ENCODE data around the gene C8B. TPM values are rescaled to one million over a fixed set of nuclear protein-coding genes. Genes with fewer than 3 reads are reported as not detected.

C8B gene
- total and polyA plus RNA-seq, 2 experiments from 2014 or later: not detected

DNA sequence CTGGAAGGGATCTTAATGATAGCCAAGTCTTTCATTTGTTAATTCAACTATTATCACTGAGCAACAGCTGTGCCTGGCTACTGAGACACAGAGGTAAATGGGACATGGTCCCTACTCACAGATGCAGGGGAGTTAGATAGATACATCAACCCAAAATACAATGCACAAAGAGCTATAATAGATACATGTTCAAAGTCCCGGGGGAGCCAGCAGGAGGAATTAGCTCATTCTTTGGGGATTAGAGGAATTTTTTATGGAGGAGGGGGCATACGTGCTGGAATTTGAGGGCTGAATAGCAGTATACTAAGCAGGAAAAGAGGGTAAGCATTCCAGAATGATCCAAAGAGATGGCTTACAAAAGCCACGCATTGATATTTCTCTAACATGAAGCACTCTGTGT is 34.6 kb downstream of the C8B start:
- H3K4me3 Mint-ChIP-seq: no peak overlapping the region

More for the DNA sequence above, 34.6 kb downstream of the C8B start:
- Histone ChIP-seq H4K20me1 (replicated peaks; ENCODE audit: insufficient read depth) (no peaks in the 10 kb centered on the region), H3K4me2 (no peak overlapping the region), H3K9me2 (ENCODE audit: insufficient read depth) (no peaks in the 10 kb centered on the region), H3K4me3 (no peak overlapping the region), H3K27me3 (ENCODE audit: insufficient read depth) (no peaks in the 10 kb centered on the region), H3F3A (replicated peaks; ENCODE audit: low read depth) (no peaks in the 10 kb centered on the region), H3K36me3 (ENCODE audit: insufficient read depth) (no peaks in the 10 kb centered on the region), H3K27ac (ENCODE audit: low read depth) (no peak overlapping the region), H3K79me2 (replicated peaks; ENCODE audit: insufficient read depth) (no peaks in the 10 kb centered on the region), H2AFZ (no peak overlapping the region), H3K4me1 (ENCODE audit: insufficient read depth) (peaks cover 15% of the 10 kb centered on the region)
- TF ChIP-seq, protein P1, sequence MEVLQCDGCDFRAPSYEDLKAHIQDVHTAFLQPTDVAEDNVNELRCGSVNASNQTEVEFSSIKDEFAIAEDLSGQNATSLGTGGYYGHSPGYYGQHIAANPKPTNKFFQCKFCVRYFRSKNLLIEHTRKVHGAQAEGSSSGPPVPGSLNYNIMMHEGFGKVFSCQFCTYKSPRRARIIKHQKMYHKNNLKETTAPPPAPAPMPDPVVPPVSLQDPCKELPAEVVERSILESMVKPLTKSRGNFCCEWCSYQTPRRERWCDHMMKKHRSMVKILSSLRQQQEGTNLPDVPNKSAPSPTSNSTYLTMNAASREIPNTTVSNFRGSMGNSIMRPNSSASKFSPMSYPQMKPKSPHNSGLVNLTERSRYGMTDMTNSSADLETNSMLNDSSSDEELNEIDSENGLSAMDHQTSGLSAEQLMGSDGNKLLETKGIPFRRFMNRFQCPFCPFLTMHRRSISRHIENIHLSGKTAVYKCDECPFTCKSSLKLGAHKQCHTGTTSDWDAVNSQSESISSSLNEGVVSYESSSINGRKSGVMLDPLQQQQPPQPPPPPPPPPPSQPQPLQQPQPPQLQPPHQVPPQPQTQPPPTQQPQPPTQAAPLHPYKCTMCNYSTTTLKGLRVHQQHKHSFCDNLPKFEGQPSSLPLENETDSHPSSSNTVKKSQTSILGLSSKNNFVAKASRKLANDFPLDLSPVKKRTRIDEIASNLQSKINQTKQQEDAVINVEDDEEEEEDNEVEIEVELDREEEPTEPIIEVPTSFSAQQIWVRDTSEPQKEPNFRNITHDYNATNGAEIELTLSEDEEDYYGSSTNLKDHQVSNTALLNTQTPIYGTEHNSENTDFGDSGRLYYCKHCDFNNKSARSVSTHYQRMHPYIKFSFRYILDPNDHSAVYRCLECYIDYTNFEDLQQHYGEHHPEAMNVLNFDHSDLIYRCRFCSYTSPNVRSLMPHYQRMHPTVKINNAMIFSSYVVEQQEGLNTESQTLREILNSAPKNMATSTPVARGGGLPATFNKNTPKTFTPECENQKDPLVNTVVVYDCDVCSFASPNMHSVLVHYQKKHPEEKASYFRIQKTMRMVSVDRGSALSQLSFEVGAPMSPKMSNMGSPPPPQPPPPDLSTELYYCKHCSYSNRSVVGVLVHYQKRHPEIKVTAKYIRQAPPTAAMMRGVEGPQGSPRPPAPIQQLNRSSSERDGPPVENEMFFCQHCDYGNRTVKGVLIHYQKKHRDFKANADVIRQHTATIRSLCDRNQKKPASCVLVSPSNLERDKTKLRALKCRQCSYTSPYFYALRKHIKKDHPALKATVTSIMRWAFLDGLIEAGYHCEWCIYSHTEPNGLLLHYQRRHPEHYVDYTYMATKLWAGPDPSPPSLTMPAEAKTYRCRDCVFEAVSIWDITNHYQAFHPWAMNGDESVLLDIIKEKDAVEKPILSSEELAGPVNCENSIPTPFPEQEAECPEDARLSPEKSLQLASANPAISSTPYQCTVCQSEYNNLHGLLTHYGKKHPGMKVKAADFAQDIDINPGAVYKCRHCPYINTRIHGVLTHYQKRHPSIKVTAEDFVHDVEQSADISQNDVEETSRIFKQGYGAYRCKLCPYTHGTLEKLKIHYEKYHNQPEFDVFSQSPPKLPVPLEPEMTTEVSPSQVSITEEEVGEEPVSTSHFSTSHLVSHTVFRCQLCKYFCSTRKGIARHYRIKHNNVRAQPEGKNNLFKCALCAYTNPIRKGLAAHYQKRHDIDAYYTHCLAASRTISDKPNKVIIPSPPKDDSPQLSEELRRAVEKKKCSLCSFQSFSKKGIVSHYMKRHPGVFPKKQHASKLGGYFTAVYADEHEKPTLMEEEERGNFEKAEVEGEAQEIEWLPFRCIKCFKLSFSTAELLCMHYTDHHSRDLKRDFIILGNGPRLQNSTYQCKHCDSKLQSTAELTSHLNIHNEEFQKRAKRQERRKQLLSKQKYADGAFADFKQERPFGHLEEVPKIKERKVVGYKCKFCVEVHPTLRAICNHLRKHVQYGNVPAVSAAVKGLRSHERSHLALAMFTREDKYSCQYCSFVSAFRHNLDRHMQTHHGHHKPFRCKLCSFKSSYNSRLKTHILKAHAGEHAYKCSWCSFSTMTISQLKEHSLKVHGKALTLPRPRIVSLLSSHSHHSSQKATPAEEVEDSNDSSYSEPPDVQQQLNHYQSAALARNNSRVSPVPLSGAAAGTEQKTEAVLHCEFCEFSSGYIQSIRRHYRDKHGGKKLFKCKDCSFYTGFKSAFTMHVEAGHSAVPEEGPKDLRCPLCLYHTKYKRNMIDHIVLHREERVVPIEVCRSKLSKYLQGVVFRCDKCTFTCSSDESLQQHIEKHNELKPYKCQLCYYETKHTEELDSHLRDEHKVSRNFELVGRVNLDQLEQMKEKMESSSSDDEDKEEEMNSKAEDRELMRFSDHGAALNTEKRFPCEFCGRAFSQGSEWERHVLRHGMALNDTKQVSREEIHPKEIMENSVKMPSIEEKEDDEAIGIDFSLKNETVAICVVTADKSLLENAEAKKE (CRISPR knock-in tag; IDR thresholded peaks at IDR 0.05): no peak
- TF ChIP-seq EZH2 (IDR thresholded peaks at IDR 0.05; ENCODE audit: low read depth, unreplicated experiment) (no peak), POLR2AphosphoS5 (IDR thresholded peaks at IDR 0.05; ENCODE audit: low read depth) (no peak), ZNF114 (CRISPR knock-in tag; IDR thresholded peaks at IDR 0.05) (no peak), CTCF (conservative IDR thresholded peaks at IDR 0.05; ENCODE audit: low read depth in 2 of 2) (no peak), NANOG (IDR thresholded peaks at IDR 0.05; ENCODE audit: borderline replicate concordance) (no peak), REST (IDR thresholded peaks at IDR 0.05; ENCODE audit: unreplicated experiment) (no peak), STAT1 (IDR thresholded peaks at IDR 0.05; ENCODE audit: unreplicated experiment) (no peak), EZH2phosphoT487 (IDR thresholded peaks at IDR 0.05; ENCODE audit: unreplicated experiment) (no peak), CREB1 (CRISPR knock-in tag; IDR thresholded peaks at IDR 0.05; ENCODE audit: low read depth) (no peak), ZNF331 (CRISPR knock-in tag; IDR thresholded peaks at IDR 0.05; ENCODE audit: low read depth) (no peak), JUNB (IDR thresholded peaks at IDR 0.05; ENCODE audit: unreplicated experiment) (no peak)
- TF ChIP-seq, protein P2, sequence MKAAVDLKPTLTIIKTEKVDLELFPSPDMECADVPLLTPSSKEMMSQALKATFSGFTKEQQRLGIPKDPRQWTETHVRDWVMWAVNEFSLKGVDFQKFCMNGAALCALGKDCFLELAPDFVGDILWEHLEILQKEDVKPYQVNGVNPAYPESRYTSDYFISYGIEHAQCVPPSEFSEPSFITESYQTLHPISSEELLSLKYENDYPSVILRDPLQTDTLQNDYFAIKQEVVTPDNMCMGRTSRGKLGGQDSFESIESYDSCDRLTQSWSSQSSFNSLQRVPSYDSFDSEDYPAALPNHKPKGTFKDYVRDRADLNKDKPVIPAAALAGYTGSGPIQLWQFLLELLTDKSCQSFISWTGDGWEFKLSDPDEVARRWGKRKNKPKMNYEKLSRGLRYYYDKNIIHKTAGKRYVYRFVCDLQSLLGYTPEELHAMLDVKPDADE (IDR thresholded peaks at IDR 0.05): no peak
- Mint-ChIP-seq H3K27ac (no peak overlapping the region), H3K36me3 (ENCODE audit: low read depth) (no peaks in the 10 kb centered on the region), H3K9me3 (no peaks in the 10 kb centered on the region), H3K27me3 (ENCODE audit: insufficient read depth, low read depth, poor library complexity) (no peaks in the 10 kb centered on the region), H3K4me1 (peaks cover 16% of the 10 kb centered on the region)
- no peak for ATAC-seq
- DNase-seq (ENCODE audit: low spot score): peak; percentile 22

Measured in GM23338 (cell line).